IMR-90 (cell line): Measurements from ENCODE around the gene CCT7. TPM values are rescaled to one million over a fixed set of nuclear protein-coding genes. Genes with fewer than 3 reads are reported as not detected.
A peak's percentile ranks its signal among the peaks of the same experiment; 100 is the strongest.

Source experiments
- ATAC-seq: fragments of 200-7000 bp; cut with Tn5 transposase; 2 replicates; pipeline ENCODE4 v1.9.1; 2020; ENCODE audit warnings: low read depth, mild to moderate bottlenecking, moderate library complexity
- BruUV-seq: library from RNA; stranded (reverse); fragments of 400-500 nt; replicated peaks from 2 replicates; lab custom pipeline; 2021; lab: Mats Ljungman, UMichigan
- CTCF ChIA-PET: fragments of 300-600 bp; formaldehyde crosslinking; extraction: SDS; loops from one replicate; lab custom pipeline; 2021; ENCODE audit warnings: antibody characterized with exemption; lab: Yijun Ruan, JAX
- POLR2A ChIA-PET: fragments of 300-600 bp; sonication (Branson Sonifier 250); formaldehyde crosslinking; loops from one replicate; lab custom pipeline; 2022; ENCODE audit warnings: antibody characterized with exemption; ENCODE audit not compliant: unreplicated experiment; lab: Charles Lee
- DNase-seq: peaks from one replicate; pipeline ENCODE4 v3.0.0; 2013
- H2AFZ ChIP-seq: replicated peaks from 2 replicates; pipeline ENCODE3; 2013; ENCODE audit warnings: low read length, mild to moderate bottlenecking; ENCODE audit not compliant: poor library complexity
- H2AK5ac ChIP-seq: 2 replicates; pipeline ENCODE4 v1.6.1; 2013; ENCODE audit warnings: low read depth, low read length, inconsistent platforms
- H2AK9ac ChIP-seq: replicated peaks from 2 replicates; pipeline ENCODE3; 2013; ENCODE audit warnings: mild to moderate bottlenecking, low read depth, low read length, moderate library complexity; ENCODE audit not compliant: poor library complexity
- H2BK120ac ChIP-seq: 2 replicates; pipeline ENCODE4 v1.6.1; 2013; ENCODE audit warnings: low read depth, low read length, inconsistent platforms
- H2BK15ac ChIP-seq: 3 replicates; pipeline ENCODE4 v1.6.1; 2013; ENCODE audit warnings: low read depth, low read length, inconsistent platforms
- H2BK20ac ChIP-seq: 2 replicates; pipeline ENCODE4 v1.6.1; 2013; ENCODE audit warnings: low read depth, mild to moderate bottlenecking, inconsistent platforms, low read length, moderate library complexity
- H2BK5ac ChIP-seq: 2 replicates; pipeline ENCODE4 v1.6.1; 2013; ENCODE audit warnings: mild to moderate bottlenecking, low read depth, low read length, inconsistent platforms; ENCODE audit not compliant: poor library complexity, severe bottlenecking
- H3K14ac ChIP-seq: replicated peaks from 2 replicates; pipeline ENCODE4 v1.6.1; 2013; ENCODE audit warnings: low read depth, low read length, inconsistent platforms
- H3K18ac ChIP-seq: 2 replicates; pipeline ENCODE4 v1.6.1; 2013; ENCODE audit warnings: low read depth, low read length, control low read depth
- H3K23ac ChIP-seq: 2 replicates; pipeline ENCODE4 v1.6.1; 2013; ENCODE audit warnings: low read depth, low read length, inconsistent platforms
- H3K27ac ChIP-seq: 2 replicates; pipeline ENCODE4 v1.5.1; 2013; ENCODE audit warnings: mild to moderate bottlenecking, control low read depth, low read length; ENCODE audit not compliant: insufficient read depth
- H3K27me3 ChIP-seq: 2 replicates; pipeline ENCODE4 v1.6.1; 2013; ENCODE audit warnings: low read length; ENCODE audit not compliant: control insufficient read depth, insufficient read depth
- H3K36me3 ChIP-seq: 2 replicates; pipeline ENCODE4 v1.6.1; 2013; ENCODE audit warnings: low read length, mixed read lengths; ENCODE audit not compliant: control insufficient read depth, insufficient read depth
- H3K4ac ChIP-seq: 2 replicates; pipeline ENCODE4 v1.6.1; 2013; ENCODE audit warnings: low read depth, low read length, inconsistent platforms
- H3K4me1 ChIP-seq: 2 replicates; pipeline ENCODE4 v1.6.1; 2013; ENCODE audit warnings: low read length, mixed read lengths; ENCODE audit not compliant: control insufficient read depth, insufficient read depth
- H3K4me2 ChIP-seq: 2 replicates; pipeline ENCODE4 v1.6.1; 2013; ENCODE audit warnings: low read depth, mild to moderate bottlenecking, control low read depth, low read length, moderate library complexity
- H3K4me3 ChIP-seq: 2 replicates; pipeline ENCODE4 v1.5.1; 2013; ENCODE audit warnings: low read depth, mild to moderate bottlenecking, control low read depth, low read length, moderate library complexity; ENCODE audit not compliant: insufficient read depth
- H3K56ac ChIP-seq: 2 replicates; pipeline ENCODE4 v1.6.1; 2013; ENCODE audit warnings: low read length, inconsistent platforms; ENCODE audit not compliant: insufficient read depth; ENCODE audit errors: extremely low read depth
- H3K79me1 ChIP-seq, 2 experiments: 2 replicates each; pipeline ENCODE4 v1.6.1; 2013; ENCODE audit warnings: low read length in 2 of 2, inconsistent platforms in 1 of 2, low read depth in 1 of 2
- H3K9ac ChIP-seq: 2 replicates; pipeline ENCODE4 v1.6.1; 2013; ENCODE audit warnings: low read depth, low read length, control low read depth
- H3K9me1 ChIP-seq: 2 replicates; pipeline ENCODE4 v1.6.1; 2013; ENCODE audit warnings: low read length, inconsistent platforms; ENCODE audit not compliant: insufficient read depth
- H3K9me3 ChIP-seq: 2 replicates; pipeline ENCODE4 v1.6.1; 2013; ENCODE audit warnings: low read length; ENCODE audit not compliant: control insufficient read depth, insufficient read depth
- H4K20me1 ChIP-seq: 2 replicates; pipeline ENCODE4 v1.6.1; 2013; ENCODE audit warnings: low read length, inconsistent platforms; ENCODE audit not compliant: insufficient read depth
- H4K5ac ChIP-seq: 2 replicates; pipeline ENCODE4 v1.6.1; 2013; ENCODE audit warnings: mild to moderate bottlenecking, low read depth, low read length, control low read depth
- H4K8ac ChIP-seq, 2 experiments: 2 replicates each; pipeline ENCODE4 v1.6.1; 2013; ENCODE audit warnings: low read depth in 2 of 2, low read length in 2 of 2, control low read depth in 1 of 2, inconsistent platforms in 1 of 2
- H4K91ac ChIP-seq: 2 replicates; pipeline ENCODE4 v1.6.1; 2013; ENCODE audit warnings: low read depth, low read length, inconsistent platforms; ENCODE audit not compliant: insufficient read depth
- BHLHE40 ChIP-seq: fragments of 150-350 bp; IDR thresholded peaks from 2 replicates; pipeline ENCODE4 v1.6.1; 2016; ENCODE audit warnings: mild to moderate bottlenecking, low read depth, low read length
- CEBPB ChIP-seq: IDR thresholded peaks from 2 replicates; pipeline ENCODE4 v1.6.1; 2012; ENCODE audit warnings: low read depth, low read length, improper control_type of control experiment
- CHD1 ChIP-seq: IDR thresholded peaks from 2 replicates; pipeline ENCODE4 v1.6.1; 2012; ENCODE audit warnings: low read depth, low read length, improper control_type of control experiment
- FOS ChIP-seq: fragments of 150-350 bp; IDR thresholded peaks from 2 replicates; pipeline ENCODE4 v1.6.1; 2016; ENCODE audit warnings: low read depth, low read length
- MAFK ChIP-seq: IDR thresholded peaks from 2 replicates; pipeline ENCODE4 v1.6.1; 2012; ENCODE audit warnings: low read depth, low read length, improper control_type of control experiment
- MXI1 ChIP-seq: IDR thresholded peaks from 2 replicates; pipeline ENCODE4 v1.6.1; 2012; ENCODE audit warnings: low read depth, mild to moderate bottlenecking, low read length, moderate library complexity, borderline replicate concordance
- POLR2A ChIP-seq: IDR thresholded peaks from 2 replicates; pipeline ENCODE4 v1.6.1; 2012; ENCODE audit warnings: mild to moderate bottlenecking, low read depth, low read length
- RAD21 ChIP-seq: IDR thresholded peaks from 2 replicates; pipeline ENCODE4 v1.6.1; 2012; ENCODE audit warnings: low read length, improper control_type of control experiment
- RCOR1 ChIP-seq: IDR thresholded peaks from 2 replicates; pipeline ENCODE4 v1.6.1; 2012; ENCODE audit warnings: mild to moderate bottlenecking, low read length, improper control_type of control experiment; ENCODE audit not compliant: insufficient replicate concordance
- RFX5 ChIP-seq: IDR thresholded peaks from 2 replicates; pipeline ENCODE4 v1.8.0; 2012; ENCODE audit warnings: low read depth, mild to moderate bottlenecking, low read length, moderate library complexity
- SMC3 ChIP-seq: fragments of 150-350 bp; IDR thresholded peaks from 2 replicates; pipeline ENCODE4 v1.6.1; 2016; ENCODE audit warnings: low read depth, mild to moderate bottlenecking, antibody characterized with exemption, low read length, moderate library complexity
- WGBS, 2 experiments: methylation state at CpG; one replicate each; pipeline versions ENCODE4 v1.1.5 to v1.1.7; 2013; ENCODE audit warnings: missing lambda C conversion rate in 2 of 2; ENCODE audit not compliant: insufficient read length in 1 of 2; ENCODE audit errors: extremely low coverage in 2 of 2; 5-methylcytosine and 5-hydroxymethylcytosine counted together
- dilution Hi-C: fragments of 300-500 bp; cut with HindIII; formaldehyde crosslinking; loops from one replicate; pipeline ENCODE4 v1.14.3; 2018; ENCODE audit warnings: low sequenced_read_pairs; ENCODE audit not compliant: unreplicated experiment
- in situ Hi-C: fragments of 300-500 bp; cut with MboI; formaldehyde crosslinking; loops from 3 replicates; pipeline ENCODE4 v1.14.3; 2019; ENCODE audit warnings: low sequenced_read_pairs, inconsistent platforms, mixed read lengths
- intact Hi-C: fragments of 100-400 bp; cut with micrococcal nuclease; formaldehyde crosslinking; loops from 2 replicates; pipeline ENCODE4 v1.10.0; 2022
- polyA plus RNA-seq, 3 experiments: library from polyadenylated mRNA; depleted of rRNA; stranded (reverse); fragments of >200 nt; gene quantifications; 2 replicates each; pipeline ENCODE4 v1.2.3, GENCODE V29; 2012; ENCODE audit warnings: low replicate concordance in 1 of 3
- total RNA-seq: library from RNA; depleted of rRNA; stranded (reverse); fragments of >200 nt; gene quantifications from 2 replicates; pipeline ENCODE4 v1.2.3, GENCODE V29; 2012
- TF ChIP-seq, protein P1 (sequence below): fragments of 150-350 bp; IDR thresholded peaks from 2 replicates; pipeline ENCODE4 v1.6.1; 2016; ENCODE audit warnings: low read depth, mild to moderate bottlenecking, low read length, moderate library complexity, borderline replicate concordance
- TF ChIP-seq, protein P2 (sequence below): fragments of 150-350 bp; IDR thresholded peaks from 2 replicates; pipeline ENCODE4 v1.6.1; 2017; ENCODE audit warnings: mild to moderate bottlenecking, antibody characterized with exemption, low read length, low read depth

The CCT7 gene
- total and polyA plus RNA-seq, 2 of the 4 experiments (the other 2 are of a cell fraction), result 321 to 575 TPM

DNA sequence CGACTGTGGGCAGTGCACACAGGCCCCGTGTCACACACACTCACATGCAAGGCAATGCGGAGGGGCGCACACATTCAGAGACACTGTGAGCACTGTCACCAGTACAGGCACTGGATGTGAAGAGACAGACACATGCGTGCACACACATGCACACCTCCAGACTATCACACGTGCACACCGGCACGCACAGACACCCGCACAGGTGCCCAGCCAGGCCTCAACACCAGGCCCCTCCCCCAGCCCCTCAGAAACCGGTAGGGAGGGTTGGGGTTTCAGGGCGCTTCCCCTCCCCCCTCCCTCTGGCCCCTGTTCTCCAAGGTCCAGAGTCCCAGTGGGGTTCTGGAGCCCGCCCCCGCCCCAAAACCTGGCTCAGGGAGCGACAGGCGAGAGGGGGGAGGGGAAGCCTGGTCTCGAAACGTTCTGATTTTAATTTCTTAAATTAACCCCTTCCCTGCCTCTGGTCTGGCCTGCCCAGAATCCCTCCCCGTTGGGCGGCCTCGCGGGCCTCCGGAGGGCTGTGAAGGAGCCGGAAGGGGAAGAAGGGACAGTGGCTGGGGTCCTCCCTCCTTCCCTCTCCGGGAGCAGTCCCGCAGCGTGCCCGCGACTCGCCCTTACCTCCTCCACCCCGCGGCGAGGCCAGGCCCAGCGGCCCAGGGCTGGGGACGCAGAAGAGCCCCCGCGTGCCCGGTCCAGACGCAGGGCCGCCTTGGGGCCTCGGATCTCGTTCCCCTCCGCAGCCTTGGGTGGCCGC, 49.6 kb downstream of the CCT7 start:
- no peak overlapping the region; the same call in 1 of the 2 replicates for H3K18ac ChIP-seq
- dilution Hi-C loops (no loop called here), intact Hi-C loops (no loop called here), in situ Hi-C loops (no loop called here)
- no peak overlapping the region for H2BK5ac ChIP-seq
- peaks cover 3% of the 10 kb centered on the region; the same call in 1 of the 2 replicates for H3K4me1 ChIP-seq
- no peaks in the 10 kb centered on the region for H3K9me1 ChIP-seq
- peak overlapping the region; percentile 49 for H3K9ac ChIP-seq
- H3K27ac ChIP-seq, result peak overlapping the region; percentile 37; the same call in 1 of the 2 replicates
- no peak overlapping the region for H2BK15ac ChIP-seq
- ChIA-PET CTCF (no interaction called here), POLR2A (no interaction called here)
- H4K8ac ChIP-seq, result peak overlapping the region in 1 of 2 experiments; percentile 30; a peak in 1 of 4 replicates
- H2BK20ac ChIP-seq, result no peak overlapping the region
- no peaks in the 10 kb centered on the region for H3K36me3 ChIP-seq
- peak overlapping the region; percentile 28; the same call in 1 of the 2 replicates for H4K5ac ChIP-seq
- peaks cover 12% of the 10 kb centered on the region for H3K27me3 ChIP-seq
- H3K14ac ChIP-seq, result no peak overlapping the region
- DNase-seq (no peak), ATAC-seq (peak; percentile 60)
- no peak overlapping the region for H3K23ac ChIP-seq
- BruUV-seq, result no TSS peak
- TF ChIP-seq POLR2A (no peak), CHD1 (no peak), FOS (no peak), MXI1 (no peak), RCOR1 (no peak), BHLHE40 (no peak), SMC3 (no peak), CEBPB (no peak), RAD21 (no peak), MAFK (no peak), RFX5 (no peak)
- TF ChIP-seq, protein P1, sequence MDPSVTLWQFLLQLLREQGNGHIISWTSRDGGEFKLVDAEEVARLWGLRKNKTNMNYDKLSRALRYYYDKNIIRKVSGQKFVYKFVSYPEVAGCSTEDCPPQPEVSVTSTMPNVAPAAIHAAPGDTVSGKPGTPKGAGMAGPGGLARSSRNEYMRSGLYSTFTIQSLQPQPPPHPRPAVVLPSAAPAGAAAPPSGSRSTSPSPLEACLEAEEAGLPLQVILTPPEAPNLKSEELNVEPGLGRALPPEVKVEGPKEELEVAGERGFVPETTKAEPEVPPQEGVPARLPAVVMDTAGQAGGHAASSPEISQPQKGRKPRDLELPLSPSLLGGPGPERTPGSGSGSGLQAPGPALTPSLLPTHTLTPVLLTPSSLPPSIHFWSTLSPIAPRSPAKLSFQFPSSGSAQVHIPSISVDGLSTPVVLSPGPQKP, result no peak
- TF ChIP-seq, protein P2, sequence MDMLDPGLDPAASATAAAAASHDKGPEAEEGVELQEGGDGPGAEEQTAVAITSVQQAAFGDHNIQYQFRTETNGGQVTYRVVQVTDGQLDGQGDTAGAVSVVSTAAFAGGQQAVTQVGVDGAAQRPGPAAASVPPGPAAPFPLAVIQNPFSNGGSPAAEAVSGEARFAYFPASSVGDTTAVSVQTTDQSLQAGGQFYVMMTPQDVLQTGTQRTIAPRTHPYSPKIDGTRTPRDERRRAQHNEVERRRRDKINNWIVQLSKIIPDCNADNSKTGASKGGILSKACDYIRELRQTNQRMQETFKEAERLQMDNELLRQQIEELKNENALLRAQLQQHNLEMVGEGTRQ, result no peak
- WGBS, 2 experiments, result 55% methylated on average over 2 of the region's 43 CpGs; no CpG with 5 or more reads in 1 of the 2 experiments
- H3K4me3 ChIP-seq, result peak overlapping the region; percentile 63
- H3K9me3 ChIP-seq, result no peaks in the 10 kb centered on the region
- no peak overlapping the region; the same call in 1 of the 2 replicates for H3K4ac ChIP-seq
- peak overlapping the region; percentile 97 for H3K4me2 ChIP-seq
- peak overlapping the region; percentile 68 for H2AK9ac ChIP-seq
- H2AK5ac ChIP-seq, result no peak overlapping the region
- H4K91ac ChIP-seq, result peak overlapping the region; percentile 28; the same call in 1 of the 2 replicates
- no peak overlapping the region for H3K56ac ChIP-seq
- no peaks in the 10 kb centered on the region for H4K20me1 ChIP-seq
- H2BK120ac ChIP-seq, result no peak overlapping the region
- H2AFZ ChIP-seq, result peak overlapping the region; percentile 91
- H3K79me1 ChIP-seq, result peaks cover 0 to 3% of the 10 kb centered on the region in 2 experiments; a peak in 1 of 4 replicates
